ENCODE data around the gene TYROBP. TPM values are rescaled to one million over a fixed set of nuclear protein-coding genes. Genes with fewer than 3 reads are reported as not detected.
A peak's percentile ranks its signal among the peaks of the same experiment; 100 is the strongest.

The TYROBP gene
- total and polyA plus RNA-seq, 2 donors (not counting 1 experiment from before 2014, with no cell fraction given), result not detected

- Histone ChIP-seq H3K27me3 (ENCODE audit: control insufficient read depth, insufficient read depth, low read length) (no peaks in the 10 kb centered on the region), H3K9ac (ENCODE audit: insufficient read depth, low read length) (no peak overlapping the region)
- TF ChIP-seq EZH2 (IDR thresholded peaks at IDR 0.05; ENCODE audit: low read length, missing control alignments), result no peak
- TF ChIP-seq, protein P1, sequence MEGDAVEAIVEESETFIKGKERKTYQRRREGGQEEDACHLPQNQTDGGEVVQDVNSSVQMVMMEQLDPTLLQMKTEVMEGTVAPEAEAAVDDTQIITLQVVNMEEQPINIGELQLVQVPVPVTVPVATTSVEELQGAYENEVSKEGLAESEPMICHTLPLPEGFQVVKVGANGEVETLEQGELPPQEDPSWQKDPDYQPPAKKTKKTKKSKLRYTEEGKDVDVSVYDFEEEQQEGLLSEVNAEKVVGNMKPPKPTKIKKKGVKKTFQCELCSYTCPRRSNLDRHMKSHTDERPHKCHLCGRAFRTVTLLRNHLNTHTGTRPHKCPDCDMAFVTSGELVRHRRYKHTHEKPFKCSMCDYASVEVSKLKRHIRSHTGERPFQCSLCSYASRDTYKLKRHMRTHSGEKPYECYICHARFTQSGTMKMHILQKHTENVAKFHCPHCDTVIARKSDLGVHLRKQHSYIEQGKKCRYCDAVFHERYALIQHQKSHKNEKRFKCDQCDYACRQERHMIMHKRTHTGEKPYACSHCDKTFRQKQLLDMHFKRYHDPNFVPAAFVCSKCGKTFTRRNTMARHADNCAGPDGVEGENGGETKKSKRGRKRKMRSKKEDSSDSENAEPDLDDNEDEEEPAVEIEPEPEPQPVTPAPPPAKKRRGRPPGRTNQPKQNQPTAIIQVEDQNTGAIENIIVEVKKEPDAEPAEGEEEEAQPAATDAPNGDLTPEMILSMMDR (conservative IDR thresholded peaks at IDR 0.05 in 1 of 2, IDR thresholded peaks at IDR 0.05 in 1 of 2; ENCODE audit: low read depth in 1 of 2, low read length in 2 of 2), result no peak
Measured at GRCh38 chr19:35932291-35932936, 24.3 kb upstream of the TYROBP start.

GRCh38 chr19:35931874-35932202 is 23.7 kb upstream of the TYROBP start:
- H3K36me3 ChIP-seq (ENCODE audit: control insufficient read depth, insufficient read depth, low read length), result no peaks in the 10 kb centered on the region
- no peak for DNase-seq (ENCODE audit: low read depth in 2 of 2)

More at GRCh38 chr19:35932291-35932936, 24.3 kb upstream of the TYROBP start:
- Histone ChIP-seq H2AFZ (ENCODE audit: low read length) (no peak overlapping the region), H3K4me3 (replicated peaks in 1 of 4; ENCODE audit: control extremely low read depth in 1 of 4, insufficient read depth in 1 of 4, low read depth in 3 of 4, low read length in 4 of 4) (no peak overlapping the region), H4K20me1 (ENCODE audit: control insufficient read depth, extremely low read depth, insufficient read depth, low read length) (no peaks in the 10 kb centered on the region), H3K4me2 (ENCODE audit: extremely low read depth, insufficient read depth, low read length) (no peak overlapping the region), H3K27ac (ENCODE audit: insufficient read depth, low read length) (no peak overlapping the region), H3K4me1 (ENCODE audit: control insufficient read depth, extremely low read depth, insufficient read depth, low read length) (peaks cover 5% of the 10 kb centered on the region), H3K79me2 (ENCODE audit: control insufficient read depth, insufficient read depth, low read length) (no peaks in the 10 kb centered on the region), H3K9me3 (ENCODE audit: control insufficient read depth, insufficient read depth, low read depth, low read length) (no peaks in the 10 kb centered on the region), H3K36me3 (ENCODE audit: control insufficient read depth, insufficient read depth, low read length) (no peaks in the 10 kb centered on the region)
- DNase-seq (ENCODE audit: low read depth in 2 of 2), result no peak

DNA sequence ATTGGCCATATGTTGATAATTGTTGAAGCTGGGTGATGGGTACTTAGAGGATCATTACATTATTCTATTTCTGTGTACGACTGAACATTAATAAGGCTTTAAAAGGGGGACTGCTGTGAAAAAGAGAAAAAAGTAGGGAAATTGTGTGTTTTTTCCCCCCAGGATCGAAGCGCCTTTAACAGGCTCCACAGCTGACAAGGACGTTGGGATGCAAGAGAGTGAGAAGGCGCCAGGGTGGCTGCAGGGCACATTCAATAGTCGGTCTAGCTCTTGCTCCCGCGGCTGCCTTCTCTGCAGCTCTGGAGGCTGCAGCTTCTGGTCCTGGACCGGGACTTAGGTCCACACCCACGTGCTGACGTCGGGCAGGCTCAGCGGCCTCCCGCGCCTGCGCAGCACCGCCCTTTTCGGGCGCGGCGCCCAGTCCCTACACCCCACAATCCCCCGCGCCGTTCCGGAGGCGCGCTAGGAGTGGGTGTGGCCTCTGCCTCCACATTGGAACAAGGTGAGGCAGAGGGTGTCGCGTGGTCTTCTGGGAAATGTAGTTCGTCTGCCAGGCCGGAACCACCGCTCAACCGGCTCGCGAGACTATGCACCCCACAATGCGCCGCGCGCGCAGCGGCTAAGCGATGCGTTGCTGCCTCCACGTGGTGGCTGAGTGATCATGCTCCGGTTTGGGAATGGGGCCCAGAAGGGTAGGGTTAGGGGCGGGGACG is 23.2 kb upstream of the TYROBP start:
- Histone ChIP-seq H2AFZ (ENCODE audit: low read length) (peak overlapping the region; percentile 9), H3K9me3 (ENCODE audit: control insufficient read depth, insufficient read depth, low read depth, low read length) (no peaks in the 10 kb centered on the region), H3K27ac (ENCODE audit: insufficient read depth, low read length) (no peak overlapping the region), H3K27me3 (ENCODE audit: control insufficient read depth, insufficient read depth, low read length) (no peaks in the 10 kb centered on the region), H3K4me3 (replicated peaks in 1 of 4; ENCODE audit: control extremely low read depth in 1 of 4, insufficient read depth in 1 of 4, low read depth in 3 of 4, low read length in 4 of 4) (peak overlapping the region in 2 of 4 experiments; percentile 48 to 62), H3K4me1 (ENCODE audit: control insufficient read depth, extremely low read depth, insufficient read depth, low read length) (peaks cover 5% of the 10 kb centered on the region), H3K79me2 (ENCODE audit: control insufficient read depth, insufficient read depth, low read length) (no peaks in the 10 kb centered on the region), H3K36me3 (ENCODE audit: control insufficient read depth, insufficient read depth, low read length) (no peaks in the 10 kb centered on the region), H3K4me2 (ENCODE audit: extremely low read depth, insufficient read depth, low read length) (peak overlapping the region; percentile 49), H3K9ac (ENCODE audit: insufficient read depth, low read length) (no peak overlapping the region), H4K20me1 (ENCODE audit: control insufficient read depth, extremely low read depth, insufficient read depth, low read length) (no peaks in the 10 kb centered on the region)
- peak; percentile 98 to 99 for DNase-seq (ENCODE audit: low read depth in 2 of 2)
- TF ChIP-seq, protein P1 (conservative IDR thresholded peaks at IDR 0.05 in 1 of 2, IDR thresholded peaks at IDR 0.05 in 1 of 2; ENCODE audit: low read depth in 1 of 2, low read length in 2 of 2), result peak; percentile 83
- no peak for TF ChIP-seq EZH2 (IDR thresholded peaks at IDR 0.05; ENCODE audit: low read length, missing control alignments)

More at GRCh38 chr19:35931874-35932202, 23.7 kb upstream of the TYROBP start:
- Histone ChIP-seq H3K9me3 (ENCODE audit: control insufficient read depth, insufficient read depth, low read depth, low read length) (no peaks in the 10 kb centered on the region), H4K20me1 (ENCODE audit: control insufficient read depth, extremely low read depth, insufficient read depth, low read length) (no peaks in the 10 kb centered on the region), H3K9ac (ENCODE audit: insufficient read depth, low read length) (no peak overlapping the region), H3K79me2 (ENCODE audit: control insufficient read depth, insufficient read depth, low read length) (no peaks in the 10 kb centered on the region), H3K27ac (ENCODE audit: insufficient read depth, low read length) (no peak overlapping the region), H2AFZ (ENCODE audit: low read length) (no peak overlapping the region), H3K4me2 (ENCODE audit: extremely low read depth, insufficient read depth, low read length) (peak overlapping the region; percentile 23), H3K27me3 (ENCODE audit: control insufficient read depth, insufficient read depth, low read length) (no peaks in the 10 kb centered on the region), H3K4me3 (replicated peaks in 1 of 4; ENCODE audit: control extremely low read depth in 1 of 4, insufficient read depth in 1 of 4, low read depth in 3 of 4, low read length in 4 of 4) (no peak overlapping the region), H3K4me1 (ENCODE audit: control insufficient read depth, extremely low read depth, insufficient read depth, low read length) (peaks cover 5% of the 10 kb centered on the region)
- TF ChIP-seq EZH2 (IDR thresholded peaks at IDR 0.05; ENCODE audit: low read length, missing control alignments), result no peak
- TF ChIP-seq, protein P1 (conservative IDR thresholded peaks at IDR 0.05 in 1 of 2, IDR thresholded peaks at IDR 0.05 in 1 of 2; ENCODE audit: low read depth in 1 of 2, low read length in 2 of 2), result no peak
